Stimulated activated naive B cell treated with anti-CD40 and anti-IgM and Interleukin-4, amounts not matched to agents 10 μg/mL and 1 μg/mL and 100 μg/mL, for 72 hours (primary cell): Measurements from ENCODE around the gene OCIAD1.
A peak's percentile ranks its signal among the peaks of the same experiment; 100 is the strongest.
"Not testable (repeated sequence)": the region's sequence is repeated elsewhere in the genome, so short reads cannot be mapped to it uniquely, and the experiment has no call there.

ENCODE experiments used
- ATAC-seq, 2 donors: fragments of 150-1000 bp; cut with Tn5 transposase; replicated peaks; 2 replicates each; pipeline ENCODE4 v1.10.0; 2021; ENCODE audit warnings: moderate library complexity in 1 of 2
- DNase-seq: peaks from one replicate; pipeline ENCODE4 v3.0.0; 2021
- H3K27ac Mint-ChIP-seq: one replicate; pipeline ENCODE4 v1.8.0; 2022; ENCODE audit warnings: mild to moderate bottlenecking, mixed read lengths
- H3K27me3 Mint-ChIP-seq, 2 donors: one replicate each; pipeline ENCODE4 v1.8.0; 2022; ENCODE audit warnings: mixed read lengths in 2 of 2
- H3K36me3 Mint-ChIP-seq, 2 donors: one replicate each; pipeline ENCODE4 v1.8.0; 2022; ENCODE audit warnings: mixed read lengths in 2 of 2, mild to moderate bottlenecking in 1 of 2
- H3K4me1 Mint-ChIP-seq, 2 donors: one replicate each; pipeline ENCODE4 v1.8.0; 2022; ENCODE audit warnings: mixed read lengths in 2 of 2, mild to moderate bottlenecking in 1 of 2
- H3K4me3 Mint-ChIP-seq, 2 donors: one replicate each; pipeline ENCODE4 v1.8.0; 2022; ENCODE audit warnings: mild to moderate bottlenecking in 2 of 2, mixed read lengths in 2 of 2, moderate library complexity in 1 of 2
- H3K9me3 Mint-ChIP-seq, 2 donors: one replicate each; pipeline ENCODE4 v1.8.0; 2022; ENCODE audit warnings: mixed read lengths in 2 of 2, mild to moderate bottlenecking in 1 of 2

OCIAD1 gene

DNA sequence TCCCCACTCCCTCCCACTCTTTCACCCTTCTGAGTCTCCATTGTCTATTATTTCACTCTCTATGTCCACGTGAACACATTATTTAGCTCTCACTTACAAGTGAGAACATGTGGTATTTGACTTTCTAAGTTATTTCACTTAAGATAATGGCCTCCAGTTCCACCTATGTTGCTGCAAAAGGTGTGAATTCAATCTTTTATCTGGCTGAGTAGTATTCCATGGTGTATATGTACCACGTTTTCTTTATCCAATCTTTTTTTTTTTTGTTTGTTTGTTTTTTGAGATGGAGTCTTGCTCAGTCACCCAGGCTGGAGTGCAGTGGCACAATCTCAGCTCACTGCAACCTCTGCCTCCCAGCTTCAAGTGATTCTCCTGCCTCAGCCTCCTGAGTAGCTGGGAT, 30.7 kb upstream of the OCIAD1 start:
- H3K4me3 Mint-ChIP-seq, H3K36me3 Mint-ChIP-seq, H3K9me3 Mint-ChIP-seq, H3K27ac Mint-ChIP-seq, ATAC-seq, H3K27me3 Mint-ChIP-seq, DNase-seq: not testable (repeated sequence)
- peaks cover 19 to 35% of the 10 kb centered on the region in 2 donors for H3K4me1 Mint-ChIP-seq

DNA sequence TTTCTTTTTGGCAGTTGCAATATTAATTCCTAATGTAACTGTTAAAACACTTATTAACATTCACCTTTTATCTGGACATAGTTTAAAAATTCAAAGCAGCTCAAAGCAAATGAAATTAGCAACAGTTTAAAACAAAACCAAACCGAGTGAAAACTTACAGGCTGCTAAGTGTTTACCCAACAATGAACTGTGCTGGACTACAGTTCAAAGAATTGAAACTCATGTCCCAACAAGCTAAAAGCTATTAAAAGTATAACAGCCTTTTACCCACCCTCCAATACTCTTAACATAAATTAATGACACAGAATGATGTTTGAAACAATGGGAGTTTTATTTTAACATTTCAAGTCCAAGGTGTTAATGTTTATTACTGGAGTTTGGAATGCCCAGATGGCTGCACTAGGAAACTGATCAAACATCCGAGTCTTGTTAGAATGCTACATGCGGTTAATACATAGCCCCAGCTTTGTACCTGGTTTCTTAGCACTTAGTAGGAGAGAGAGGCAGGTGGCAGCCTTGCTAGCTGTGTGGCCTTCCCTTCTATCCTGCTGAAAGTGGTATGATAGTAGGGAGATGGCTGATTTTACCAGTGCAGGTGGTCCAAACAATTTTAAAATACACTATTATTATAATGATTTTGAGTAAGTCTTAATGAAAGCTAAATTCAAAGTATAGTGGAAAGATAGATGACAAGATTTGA, 29.7 kb upstream of the OCIAD1 start:
- ATAC-seq (no peak), DNase-seq (no peak)
- Mint-ChIP-seq H3K9me3 (peaks cover 0 to 3% of the 10 kb centered on the region in 2 donors), H3K27me3 (peaks cover 0 to 7% of the 10 kb centered on the region in 2 donors), H3K36me3 (no peaks in the 10 kb centered on the region), H3K4me1 (peaks cover 17 to 29% of the 10 kb centered on the region in 2 donors), H3K4me3 (no peak overlapping the region), H3K27ac (no peak overlapping the region)

DNA sequence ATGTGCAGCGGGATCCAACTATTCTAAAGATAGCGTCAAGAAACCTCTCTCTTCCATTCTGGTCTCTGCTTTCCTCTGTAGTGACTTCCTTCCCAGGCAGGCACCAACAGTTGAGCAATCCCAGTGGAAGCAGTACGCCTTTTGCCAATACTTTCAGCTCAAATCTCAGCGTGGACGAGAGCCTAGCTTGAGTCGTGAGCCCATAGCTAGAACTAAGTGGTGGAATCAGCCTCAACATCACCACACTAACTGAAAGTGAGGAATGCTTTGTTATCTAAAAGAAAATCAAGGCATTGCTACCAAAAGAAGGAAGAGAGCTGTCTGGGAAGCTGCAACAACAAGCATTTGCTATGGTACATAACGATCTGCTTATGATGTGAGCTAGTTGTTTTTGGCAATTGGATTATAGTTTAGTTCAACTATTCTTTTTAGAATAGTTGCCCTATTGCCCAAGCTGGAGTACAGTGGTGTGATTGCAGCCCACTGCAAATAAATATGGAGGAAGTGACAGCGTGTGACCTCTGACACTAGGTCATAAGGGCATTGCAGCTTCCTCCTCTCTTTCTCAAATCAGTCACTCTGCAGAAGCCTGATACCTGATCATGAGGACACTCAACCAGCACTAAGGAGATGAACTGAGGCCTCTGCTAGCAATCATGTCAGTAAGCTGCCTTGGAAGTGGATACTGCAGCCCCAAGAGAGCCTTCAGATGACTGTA, 26.1 kb upstream of the OCIAD1 start:
- Mint-ChIP-seq H3K9me3 (no peaks in the 10 kb centered on the region), H3K27ac (no peak overlapping the region), H3K36me3 (no peaks in the 10 kb centered on the region), H3K27me3 (no peaks in the 10 kb centered on the region), H3K4me3 (no peak overlapping the region), H3K4me1 (peaks cover 4 to 7% of the 10 kb centered on the region in 2 donors)
- ATAC-seq (no peak), DNase-seq (no peak)

DNA sequence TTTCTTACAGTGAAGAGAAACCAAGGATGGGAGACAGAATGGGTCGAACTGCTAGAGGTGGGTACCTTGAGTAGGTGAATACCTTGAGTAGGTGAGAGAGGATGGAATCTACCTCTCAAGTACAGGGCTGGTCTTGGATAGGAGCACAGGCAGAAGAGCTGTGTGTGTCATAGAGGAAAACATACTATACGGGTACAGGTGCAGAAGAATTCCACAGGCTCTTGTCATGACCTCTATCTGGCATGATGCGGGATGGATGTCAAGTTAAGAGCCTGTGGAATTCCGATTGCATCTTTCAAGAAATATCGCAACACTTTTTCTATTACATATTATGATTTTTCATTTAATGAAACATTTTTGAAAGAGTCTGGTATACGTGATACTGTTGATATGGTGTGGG, 18.0 kb upstream of the OCIAD1 start:
- no peak for DNase-seq
- H3K9me3 Mint-ChIP-seq: no peaks in the 10 kb centered on the region
- no peak overlapping the region for H3K27ac Mint-ChIP-seq
- peaks cover 8 to 10% of the 10 kb centered on the region in 2 donors for H3K4me1 Mint-ChIP-seq
- no peaks in the 10 kb centered on the region for H3K36me3 Mint-ChIP-seq
- no peak overlapping the region for H3K4me3 Mint-ChIP-seq
- H3K27me3 Mint-ChIP-seq: no peaks in the 10 kb centered on the region
- no peak for ATAC-seq

DNA sequence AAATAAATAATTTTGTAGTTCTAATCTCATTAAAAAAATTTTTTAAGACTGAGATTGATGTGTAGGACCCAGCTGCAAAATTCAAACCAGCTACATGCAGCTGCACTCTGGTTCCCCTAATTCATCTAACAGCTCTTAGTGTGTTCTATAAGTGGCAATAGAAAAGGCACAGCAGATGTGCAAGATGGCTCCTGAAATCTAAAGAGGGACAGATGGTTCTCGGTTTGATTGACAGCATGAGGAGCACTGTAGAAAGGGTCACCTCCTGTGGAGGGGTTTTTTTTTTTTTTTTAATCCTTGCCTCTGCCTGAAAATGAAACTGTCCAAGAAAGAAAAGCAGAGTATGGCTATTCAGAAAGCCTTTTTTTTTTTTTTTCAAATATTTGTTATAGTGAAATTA, 16.9 kb upstream of the OCIAD1 start:
- no peaks in the 10 kb centered on the region for H3K9me3 Mint-ChIP-seq
- ATAC-seq (peak; percentile 50 to 64), DNase-seq (no peak)
- no peaks in the 10 kb centered on the region for H3K36me3 Mint-ChIP-seq
- no peak overlapping the region for H3K4me3 Mint-ChIP-seq
- peaks cover 8 to 10% of the 10 kb centered on the region in 2 donors for H3K4me1 Mint-ChIP-seq
- H3K27ac Mint-ChIP-seq: no peak overlapping the region
- no peaks in the 10 kb centered on the region for H3K27me3 Mint-ChIP-seq

DNA sequence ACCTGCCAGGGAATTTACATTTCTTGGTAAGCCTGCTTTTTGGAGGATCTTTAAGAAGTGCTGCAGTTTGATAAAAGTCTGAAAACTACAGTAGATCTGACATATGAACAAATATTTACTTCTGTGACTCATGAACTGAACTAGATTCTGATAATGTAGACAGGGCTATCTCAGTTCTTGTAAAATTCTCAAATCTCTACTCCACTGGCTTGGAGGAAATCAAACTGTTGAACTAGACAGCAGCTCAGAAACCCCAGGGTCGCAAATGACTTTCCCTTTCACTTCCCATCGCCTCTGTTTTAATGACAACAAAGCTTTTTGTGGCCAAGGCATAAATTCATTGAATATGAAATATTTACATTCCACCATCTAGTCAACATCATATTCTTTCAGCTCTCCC, 15.4 kb upstream of the OCIAD1 start:
- no peaks in the 10 kb centered on the region for H3K27me3 Mint-ChIP-seq
- ATAC-seq (peak; percentile 71 to 75), DNase-seq (no peak)
- H3K4me3 Mint-ChIP-seq: peak overlapping the region; percentile 7 to 21
- no peaks in the 10 kb centered on the region for H3K36me3 Mint-ChIP-seq
- no peaks in the 10 kb centered on the region for H3K9me3 Mint-ChIP-seq
- H3K27ac Mint-ChIP-seq: no peak overlapping the region
- peaks cover 14 to 16% of the 10 kb centered on the region in 2 donors for H3K4me1 Mint-ChIP-seq

DNA sequence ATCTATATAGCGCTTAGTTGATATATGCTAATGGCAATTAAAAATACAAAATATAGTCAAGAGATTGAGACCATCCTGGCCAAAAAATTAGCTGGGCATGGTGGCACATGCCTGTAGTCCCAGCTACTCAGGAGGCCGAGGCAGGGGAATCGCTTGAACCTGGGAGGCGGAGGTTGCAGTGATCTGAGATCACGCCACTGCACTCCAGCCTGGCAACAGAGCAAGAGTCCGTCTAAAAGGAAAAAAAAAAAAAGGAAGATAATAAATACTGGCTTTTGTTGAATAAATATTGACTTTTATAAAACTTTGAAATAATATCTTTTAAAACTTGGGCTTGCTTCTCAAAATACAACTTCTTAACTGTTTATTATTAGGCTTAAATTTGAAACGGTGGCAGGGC, 14.6 kb upstream of the OCIAD1 start:
- DNase-seq, ATAC-seq, H3K36me3 Mint-ChIP-seq, H3K4me3 Mint-ChIP-seq, H3K27ac Mint-ChIP-seq, H3K27me3 Mint-ChIP-seq, H3K9me3 Mint-ChIP-seq: not testable (repeated sequence)
- peaks cover 22 to 24% of the 10 kb centered on the region in 2 donors for H3K4me1 Mint-ChIP-seq

DNA sequence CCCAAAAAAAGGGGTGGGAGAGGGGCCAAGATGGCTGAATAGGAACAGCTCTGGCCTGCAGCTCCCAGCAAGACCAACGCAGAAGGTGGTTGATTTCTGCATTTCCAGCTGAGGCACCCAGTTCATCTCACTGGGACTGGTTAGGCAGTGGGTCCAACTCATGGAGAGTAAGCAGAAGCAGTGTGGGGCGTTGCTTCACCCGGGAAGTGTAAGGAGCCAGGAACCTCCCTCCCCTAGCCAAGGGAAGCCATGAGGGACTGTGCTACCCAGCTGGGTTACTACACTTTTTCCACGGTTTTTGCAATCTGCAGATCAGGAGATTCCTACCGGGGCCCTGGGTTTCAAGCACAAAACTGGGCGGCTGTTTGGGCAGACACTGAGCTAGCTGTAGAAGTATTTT, 13.9 kb upstream of the OCIAD1 start:
- ATAC-seq: no peak
- Mint-ChIP-seq H3K4me1 (peaks cover 21 to 31% of the 10 kb centered on the region in 2 donors), H3K36me3 (no peaks in the 10 kb centered on the region), H3K27ac (no peak overlapping the region), H3K27me3 (no peaks in the 10 kb centered on the region), H3K4me3 (no peak overlapping the region), H3K9me3 (no peaks in the 10 kb centered on the region)
- DNase-seq: no peak

DNA sequence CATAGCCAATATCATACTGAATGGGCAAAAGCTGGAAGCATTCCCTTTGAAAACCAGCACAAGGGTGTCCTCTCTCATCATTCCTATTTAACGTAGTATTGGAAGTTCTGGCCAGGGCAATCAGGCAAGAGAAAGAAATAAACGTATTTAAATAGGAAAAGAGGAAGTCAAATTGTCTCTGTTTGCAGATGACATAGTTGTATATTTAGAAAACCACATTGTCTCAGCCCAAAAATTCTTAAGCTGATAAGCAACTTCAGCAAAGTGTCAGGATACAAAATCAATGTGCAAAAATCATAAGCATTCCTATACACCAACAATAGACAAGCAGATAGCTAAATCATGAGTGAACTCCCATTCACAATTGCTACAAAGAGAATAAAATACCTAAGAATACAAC, 9.5 kb upstream of the OCIAD1 start:
- ATAC-seq, H3K4me3 Mint-ChIP-seq, H3K9me3 Mint-ChIP-seq, H3K27me3 Mint-ChIP-seq, H3K36me3 Mint-ChIP-seq, H3K27ac Mint-ChIP-seq, DNase-seq: not testable (repeated sequence)
- H3K4me1 Mint-ChIP-seq: peaks cover 16 to 24% of the 10 kb centered on the region in 2 donors

DNA sequence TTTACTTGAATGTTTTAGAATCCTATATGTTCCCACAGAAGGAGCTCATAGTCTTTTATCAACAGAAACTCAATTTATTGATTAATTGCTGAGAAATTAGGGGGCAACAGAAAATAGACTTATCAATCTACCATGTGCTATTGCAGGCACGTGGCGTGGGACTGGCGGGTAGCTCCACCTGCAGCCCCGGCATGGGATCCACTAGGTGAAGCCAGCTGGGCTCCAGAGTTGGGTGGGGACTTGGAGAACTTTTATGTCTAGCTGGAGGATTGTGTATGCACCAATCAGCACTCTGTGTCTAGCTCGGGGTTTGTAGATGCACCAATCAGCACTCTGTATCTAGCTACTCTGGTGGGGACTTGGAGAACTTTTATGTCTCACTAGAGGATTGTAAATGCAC, 3.3 kb upstream of the OCIAD1 start:
- H3K27ac Mint-ChIP-seq: no peak overlapping the region
- DNase-seq (no peak), ATAC-seq (no peak)
- H3K27me3 Mint-ChIP-seq: peaks cover 0 to 7% of the 10 kb centered on the region in 2 donors
- H3K9me3 Mint-ChIP-seq: peaks cover 0 to 2% of the 10 kb centered on the region in 2 donors
- no peak overlapping the region for H3K4me3 Mint-ChIP-seq
- H3K36me3 Mint-ChIP-seq: peaks cover 2 to 7% of the 10 kb centered on the region in 2 donors
- H3K4me1 Mint-ChIP-seq: peaks cover 9% of the 10 kb centered on the region in 2 donors

DNA sequence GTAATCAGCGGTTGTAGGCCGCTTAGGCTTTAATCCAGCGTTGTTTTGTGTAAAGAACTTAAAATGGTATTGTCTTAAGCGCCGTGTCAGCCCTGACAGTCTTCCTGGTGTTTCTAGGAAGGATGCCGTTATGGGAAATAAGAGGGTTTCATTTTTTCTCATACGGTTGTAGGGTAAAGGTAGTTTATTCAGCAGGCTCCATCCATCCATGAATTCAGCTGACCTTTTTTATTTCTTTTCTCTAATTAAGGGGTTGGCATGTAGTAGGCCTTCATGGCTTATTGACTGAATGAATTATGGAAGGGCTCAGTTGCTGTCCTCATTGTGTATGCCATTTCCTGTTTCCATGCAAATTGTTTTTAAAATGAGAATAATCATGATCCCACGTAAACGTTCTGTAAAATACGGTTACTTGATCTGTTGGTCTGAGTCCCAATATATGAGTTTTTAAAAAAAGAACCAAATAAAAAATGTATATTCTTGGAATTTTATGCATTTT, 693 bp downstream of the OCIAD1 start:
- H3K36me3 Mint-ChIP-seq: peaks cover 14 to 23% of the 10 kb centered on the region in 2 donors
- no peak for DNase-seq

DNA sequence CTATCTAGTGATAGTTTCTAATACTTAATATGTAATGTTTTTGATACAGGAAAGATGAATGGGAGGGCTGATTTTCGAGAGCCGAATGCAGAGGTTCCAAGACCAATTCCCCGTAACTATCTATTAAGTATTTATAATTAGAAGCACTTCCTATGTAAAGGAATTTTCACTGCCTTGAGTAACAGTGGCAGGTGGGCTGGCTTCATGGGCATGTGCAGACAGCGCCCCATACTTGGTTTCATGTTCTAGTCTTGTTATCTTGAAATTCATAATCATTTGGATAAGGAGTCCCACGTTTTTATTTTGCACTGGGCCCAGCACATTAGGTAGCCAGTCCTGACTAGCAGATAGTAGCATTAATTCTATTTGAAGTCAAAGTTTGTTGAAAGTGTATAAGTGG, 1.7 kb downstream of the OCIAD1 start:
- H3K9me3 Mint-ChIP-seq: peaks cover 0 to 2% of the 10 kb centered on the region in 2 donors
- DNase-seq (no peak), ATAC-seq (no peak)
- peaks cover 16 to 20% of the 10 kb centered on the region in 2 donors for H3K4me1 Mint-ChIP-seq
- H3K27ac Mint-ChIP-seq: no peak overlapping the region
- peaks cover 14 to 26% of the 10 kb centered on the region in 2 donors for H3K36me3 Mint-ChIP-seq
- H3K4me3 Mint-ChIP-seq: peak overlapping the region; percentile 40 to 41
- no peaks in the 10 kb centered on the region for H3K27me3 Mint-ChIP-seq

More for the DNA sequence above, 693 bp downstream of the OCIAD1 start:
- Mint-ChIP-seq H3K27me3 (peaks cover 0 to 3% of the 10 kb centered on the region in 2 donors), H3K4me3 (peak overlapping the region; percentile 94 to 100), H3K4me1 (peaks cover 16 to 20% of the 10 kb centered on the region in 2 donors), H3K27ac (peak overlapping the region; percentile 100), H3K9me3 (peaks cover 0 to 2% of the 10 kb centered on the region in 2 donors)
- peak in 1 of 2 donors; percentile 4 for ATAC-seq

DNA sequence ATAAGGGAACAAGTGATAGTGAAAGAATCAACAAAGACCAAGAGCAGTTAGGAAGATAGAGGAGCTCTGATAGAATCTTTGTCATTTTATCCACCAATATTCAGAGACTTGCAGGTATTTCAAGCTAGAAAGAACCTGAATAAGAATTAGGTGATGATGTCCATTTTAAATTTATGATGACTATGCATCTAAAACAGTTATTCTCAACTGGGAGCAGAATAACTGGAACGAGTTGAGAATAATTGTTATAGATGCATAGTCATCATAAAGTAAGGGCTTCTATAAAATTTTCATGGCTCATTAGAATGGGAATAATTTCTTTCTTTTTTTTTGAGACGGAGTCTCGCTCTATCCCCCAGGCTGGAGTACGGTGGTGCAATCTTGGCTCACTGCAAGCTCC, 5.8 kb downstream of the OCIAD1 start:
- Mint-ChIP-seq H3K4me1 (peaks cover 6 to 11% of the 10 kb centered on the region in 2 donors), H3K27ac (no peak overlapping the region), H3K27me3 (no peaks in the 10 kb centered on the region), H3K36me3 (peaks cover 24 to 26% of the 10 kb centered on the region in 2 donors), H3K4me3 (no peak overlapping the region), H3K9me3 (no peaks in the 10 kb centered on the region)
- DNase-seq: no peak
- ATAC-seq: no peak

DNA sequence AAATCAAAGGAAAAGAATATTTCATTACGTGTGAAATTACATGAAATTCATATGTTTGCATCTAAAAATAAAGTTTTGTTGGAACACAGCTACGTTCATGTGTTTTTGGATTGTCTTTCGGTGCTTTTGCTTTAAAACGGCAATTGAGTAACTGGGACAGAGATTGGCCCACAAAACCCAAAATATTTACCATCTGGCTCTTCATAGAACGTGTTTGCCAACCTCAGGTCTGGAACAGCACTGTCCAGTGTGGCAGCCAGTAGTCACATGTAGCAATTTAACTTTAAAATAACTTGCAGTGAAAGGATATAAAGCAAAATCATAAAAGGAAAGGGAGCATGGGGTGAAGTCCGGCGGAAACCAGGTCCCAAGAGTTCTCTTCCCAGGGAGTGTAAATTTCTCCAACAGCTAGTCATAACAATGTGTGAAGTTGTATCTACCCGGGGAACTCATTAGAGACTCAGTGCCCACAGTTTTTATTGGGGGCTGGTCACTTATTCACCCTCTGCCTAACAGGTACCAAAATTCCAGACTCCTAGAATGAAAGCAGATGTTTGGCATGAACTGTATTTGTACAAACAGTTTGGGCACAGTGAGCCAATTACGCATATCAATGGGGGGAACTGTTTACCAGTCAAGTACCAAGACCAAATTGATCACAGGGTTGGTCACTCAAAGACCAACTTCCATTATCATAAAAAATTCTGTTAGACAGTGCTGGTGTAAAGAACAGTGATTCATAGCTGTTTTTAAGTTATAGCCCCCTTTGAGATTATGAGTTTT, 10.3 kb downstream of the OCIAD1 start:
- H3K9me3 Mint-ChIP-seq: peaks cover 0 to 2% of the 10 kb centered on the region in 2 donors
- H3K4me1 Mint-ChIP-seq: peaks cover 2 to 8% of the 10 kb centered on the region in 2 donors
- H3K27ac Mint-ChIP-seq: no peak overlapping the region
- H3K36me3 Mint-ChIP-seq: peaks cover 29 to 40% of the 10 kb centered on the region in 2 donors
- no peak for DNase-seq
- no peak overlapping the region for H3K4me3 Mint-ChIP-seq
- no peaks in the 10 kb centered on the region for H3K27me3 Mint-ChIP-seq
- ATAC-seq: no peak
